GM12801 (cell line): ENCODE measurements around the gene GNPTAB.

Experiments used
- CTCF ChIP-seq: IDR thresholded peaks from one replicate; pipeline ENCODE4 v1.5.1; 2011; ENCODE audit warnings: control low read depth; ENCODE audit not compliant: insufficient read length; ENCODE audit errors: extremely low read depth

The GNPTAB gene

DNA sequence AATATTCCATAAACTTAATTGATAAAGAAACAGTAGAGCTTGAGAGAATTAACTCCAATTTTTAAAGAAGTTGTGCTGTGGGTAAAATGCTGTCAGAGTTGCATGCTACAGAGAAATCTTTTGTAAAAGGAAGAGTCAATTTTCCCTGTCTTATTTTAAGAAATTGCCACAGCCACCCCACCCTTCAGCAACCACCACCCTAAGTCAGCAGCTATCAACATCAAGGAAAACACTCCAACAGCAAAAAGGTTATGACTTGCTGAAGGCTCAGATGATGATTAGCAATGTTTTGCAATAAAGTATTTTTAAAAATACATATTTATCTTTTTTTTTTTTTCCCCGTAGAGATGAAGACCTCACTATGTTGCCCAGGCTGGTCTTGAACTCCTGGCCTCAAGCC, 40.2 kb upstream of the GNPTAB start:
- TF ChIP-seq CTCF, result no peak

GRCh38 chr12:101866615-101867373, 36.0 kb upstream of the GNPTAB start:
- TF ChIP-seq CTCF, result no peak

- TF ChIP-seq CTCF, result no peak
Measured at GRCh38 chr12:101863981-101864380, 33.2 kb upstream of the GNPTAB start.

GRCh38 chr12:101862245-101862644, 31.5 kb upstream of the GNPTAB start:
- no peak for TF ChIP-seq CTCF

DNA sequence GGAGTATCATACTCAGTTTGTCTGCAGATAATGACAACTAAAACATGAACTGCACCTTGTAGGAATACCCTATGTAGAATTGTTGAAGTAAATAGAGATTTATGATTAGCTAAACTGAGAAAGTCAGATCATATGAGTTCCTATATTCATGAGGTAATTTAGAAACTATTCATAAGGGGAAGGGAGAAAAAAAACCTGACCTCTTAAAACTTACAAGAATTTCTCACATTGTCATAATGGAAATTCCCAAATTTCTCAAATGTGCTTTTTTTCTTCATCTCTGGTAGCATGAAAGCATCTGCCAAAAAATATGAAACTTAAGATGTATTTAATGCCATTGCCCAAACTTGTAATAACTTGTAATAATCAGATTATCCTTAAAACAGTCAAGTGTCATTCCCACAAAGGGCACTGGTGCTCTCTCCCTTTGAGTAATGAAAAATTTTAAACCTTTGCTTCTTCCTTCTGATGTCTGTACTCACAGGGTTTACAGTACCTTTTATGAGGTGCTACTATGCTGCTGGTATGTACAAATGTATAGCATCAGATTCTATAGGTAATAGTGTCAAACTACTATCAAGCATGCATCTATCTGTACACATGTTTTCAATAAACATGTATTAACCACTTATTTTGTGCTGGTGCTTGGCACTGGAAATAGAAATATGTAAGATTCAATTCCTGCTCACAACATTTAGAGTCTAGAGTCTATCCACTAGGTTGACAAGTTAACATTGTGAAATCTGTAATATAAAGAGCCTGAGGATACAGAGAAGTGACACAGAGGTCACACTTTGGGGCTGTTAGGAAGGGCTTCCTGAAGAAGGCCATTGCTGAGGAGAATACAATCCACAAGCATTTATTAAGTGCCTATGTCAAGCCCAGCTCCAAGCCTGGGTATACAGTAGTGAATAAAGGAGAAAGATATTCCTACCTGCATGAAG, 29.2 kb upstream of the GNPTAB start:
- TF ChIP-seq CTCF, result no peak

GRCh38 chr12:101858361-101858760, 27.6 kb upstream of the GNPTAB start:
- no peak for TF ChIP-seq CTCF

DNA sequence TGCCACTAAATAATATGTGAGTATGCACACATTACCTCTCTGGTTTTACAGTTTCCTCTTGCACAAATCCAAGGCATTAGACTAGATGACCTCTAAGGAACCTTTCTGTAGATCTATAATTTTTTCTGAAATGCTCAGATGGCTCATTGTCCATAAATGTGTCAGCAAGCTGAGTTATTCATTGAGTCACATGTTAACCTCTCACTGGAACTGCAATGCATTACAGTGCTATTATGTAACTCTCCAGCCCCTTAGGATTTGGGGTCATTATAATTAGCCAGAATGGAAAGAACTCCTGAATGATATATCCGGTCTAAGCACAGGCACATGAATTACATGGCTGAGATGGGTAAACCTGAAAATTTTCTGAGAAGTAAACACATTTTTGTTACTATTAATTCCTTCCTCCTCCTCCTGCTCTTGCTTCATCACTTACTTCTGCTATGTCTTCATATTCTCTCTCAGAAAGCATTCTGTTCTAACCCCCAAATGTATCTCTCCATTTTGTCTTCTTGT, 26.3 kb upstream of the GNPTAB start:
- TF ChIP-seq CTCF, result no peak
